SHP77 treated with DMSO at 0.1 percent for 48 hours (cell line): ENCODE data around the gene IL15.

ENCODE experiments used
- DNase-seq: peaks from one replicate; lab custom pipeline; 2025; lab: John Stamatoyannopoulos, UW

The IL15 gene

GRCh38 chr4:141771889-141772830 is 135.8 kb downstream of the IL15 start:
- DNase-seq, result no peak

GRCh38 chr4:141772838-141773237 is 136.5 kb downstream of the IL15 start:
- no peak for DNase-seq

GRCh38 chr4:141782205-141782604 is 145.8 kb downstream of the IL15 start:
- no peak for DNase-seq
